ENCODE data around the gene EPOP.

EPOP gene

GRCh38 chr17:38672788-38673706, 1.7 kb downstream of the EPOP start:
- peak overlapping the region; percentile 96 to 100 (median 100) for H3K4me2 ChIP-seq
- H4K20me1 ChIP-seq = peaks cover 0 to 60% (median 46%) of the 10 kb centered on the region in 11 experiments; a peak in 20 of 22 replicates
- peak overlapping the region; percentile 65 to 84 (median 78) for H3K4me3 ChIP-seq

GRCh38 chr17:38671939-38672720, 2.6 kb downstream of the EPOP start:
- no peak overlapping the region for H3K27ac ChIP-seq
- no peaks in the 10 kb centered on the region for H3K36me3 ChIP-seq
- peaks cover 0 to 63% (median 47%) of the 10 kb centered on the region in 11 experiments; a peak in 20 of 22 replicates for H4K20me1 ChIP-seq
- H3K4me1 ChIP-seq = peaks cover 32 to 49% (median 42%) of the 10 kb centered on the region in 10 experiments
- H3K9ac ChIP-seq = no peak overlapping the region; a peak in 1 of 22 replicates
- H3K4me2 ChIP-seq = peak overlapping the region; percentile 25 to 100 (median 98); a peak in 21 of 22 replicates
- no peak for TF ChIP-seq Cebpa-rat (IDR thresholded peaks at IDR 0.05)
- H3K4me3 ChIP-seq = peak overlapping the region in 3 of 10 experiments; percentile 19 to 75 (median 35); a peak in 2 of 20 replicates
- peaks cover 68 to 73% (median 72%) of the 10 kb centered on the region in 11 experiments for H3K27me3 ChIP-seq
- no peaks in the 10 kb centered on the region for H3K9me3 ChIP-seq (replicated peaks in 1 of 11)

More at GRCh38 chr17:38672788-38673706, 1.7 kb downstream of the EPOP start:
- Histone ChIP-seq H3K27me3 (peaks cover 65 to 68% (median 67%) of the 10 kb centered on the region in 11 experiments), H3K27ac (peak overlapping the region in 2 of 11 experiments; percentile 77 to 85; a peak in 2 of 22 replicates), H3K4me1 (peaks cover 34 to 57% (median 51%) of the 10 kb centered on the region in 10 experiments), H3K36me3 (no peaks in the 10 kb centered on the region), H3K9ac (peak overlapping the region; percentile 79 to 92 (median 85); a peak in 21 of 22 replicates), H3K9me3 (replicated peaks in 1 of 11) (no peaks in the 10 kb centered on the region)
- TF ChIP-seq Cebpa-rat (IDR thresholded peaks at IDR 0.05) = no peak

- Histone ChIP-seq H3K9ac (no peak overlapping the region), H3K27me3 (peaks cover 66 to 70% (median 70%) of the 10 kb centered on the region in 11 experiments), H3K4me3 (no peak overlapping the region), H3K9me3 (replicated peaks in 1 of 11) (no peaks in the 10 kb centered on the region), H3K4me2 (no peak overlapping the region), H4K20me1 (peaks cover 0 to 63% (median 47%) of the 10 kb centered on the region in 11 experiments; a peak in 20 of 22 replicates), H3K36me3 (no peaks in the 10 kb centered on the region), H3K27ac (no peak overlapping the region), H3K4me1 (peaks cover 25 to 39% (median 30%) of the 10 kb centered on the region in 10 experiments)
- TF ChIP-seq Cebpa-rat (IDR thresholded peaks at IDR 0.05) = no peak
Observed at GRCh38 chr17:38669520-38669919, 5.2 kb downstream of the EPOP start.

GRCh38 chr17:38667787-38668122, 7.0 kb downstream of the EPOP start:
- Histone ChIP-seq H3K4me3 (no peak overlapping the region), H3K4me2 (no peak overlapping the region), H3K9me3 (replicated peaks in 1 of 11) (no peaks in the 10 kb centered on the region), H4K20me1 (peaks cover 0 to 47% (median 33%) of the 10 kb centered on the region in 11 experiments; a peak in 20 of 22 replicates), H3K27me3 (peaks cover 49 to 52% (median 52%) of the 10 kb centered on the region in 11 experiments), H3K4me1 (peaks cover 12 to 26% (median 17%) of the 10 kb centered on the region in 10 experiments), H3K36me3 (no peaks in the 10 kb centered on the region), H3K27ac (no peak overlapping the region), H3K9ac (no peak overlapping the region)
- no peak for TF ChIP-seq Cebpa-rat (IDR thresholded peaks at IDR 0.05)

- no peaks in the 10 kb centered on the region for H3K36me3 ChIP-seq
- no peaks in the 10 kb centered on the region for H3K9me3 ChIP-seq (replicated peaks in 1 of 11)
- H3K4me3 ChIP-seq = no peak overlapping the region
- H3K27me3 ChIP-seq = peaks cover 44 to 47% (median 47%) of the 10 kb centered on the region in 11 experiments
- H3K4me1 ChIP-seq = peaks cover 7 to 21% (median 15%) of the 10 kb centered on the region in 10 experiments
- H4K20me1 ChIP-seq = peaks cover 0 to 42% (median 28%) of the 10 kb centered on the region in 11 experiments; a peak in 20 of 22 replicates
- H3K9ac ChIP-seq = no peak overlapping the region
- H3K4me2 ChIP-seq = no peak overlapping the region
- no peak overlapping the region for H3K27ac ChIP-seq
- TF ChIP-seq Cebpa-rat (IDR thresholded peaks at IDR 0.05) = no peak
Observed at GRCh38 chr17:38667099-38667786, 7.5 kb downstream of the EPOP start.

GRCh38 chr17:38663964-38664644, 10.7 kb downstream of the EPOP start:
- Histone ChIP-seq H3K4me2 (no peak overlapping the region), H3K4me3 (no peak overlapping the region), H3K9ac (no peak overlapping the region), H3K4me1 (peaks cover 0 to 21% (median 15%) of the 10 kb centered on the region in 10 experiments; a peak in 17 of 20 replicates), H3K9me3 (replicated peaks in 1 of 11) (no peaks in the 10 kb centered on the region), H3K27me3 (peaks cover 14 to 16% (median 16%) of the 10 kb centered on the region in 11 experiments), H3K36me3 (no peaks in the 10 kb centered on the region), H3K27ac (no peak overlapping the region), H4K20me1 (peaks cover 0 to 14% (median 3%) of the 10 kb centered on the region in 11 experiments; a peak in 8 of 22 replicates)
- no peak for TF ChIP-seq Cebpa-rat (IDR thresholded peaks at IDR 0.05)

GRCh38 chr17:38663125-38663751, 11.5 kb downstream of the EPOP start:
- no peak overlapping the region for H3K4me3 ChIP-seq
- H4K20me1 ChIP-seq = peaks cover 0 to 6% (median 0%) of the 10 kb centered on the region in 11 experiments; a peak in 2 of 22 replicates

More at GRCh38 chr17:38663125-38663751, 11.5 kb downstream of the EPOP start:
- Histone ChIP-seq H3K27ac (no peak overlapping the region), H3K27me3 (peaks cover 5 to 7% (median 7%) of the 10 kb centered on the region in 11 experiments), H3K9me3 (replicated peaks in 1 of 11) (no peaks in the 10 kb centered on the region), H3K9ac (no peak overlapping the region), H3K36me3 (no peaks in the 10 kb centered on the region), H3K4me1 (peaks cover 8 to 30% (median 24%) of the 10 kb centered on the region in 10 experiments), H3K4me2 (no peak overlapping the region)
- no peak for TF ChIP-seq Cebpa-rat (IDR thresholded peaks at IDR 0.05)

All from BLaER1 treated with 17β-estradiol and CSF1 and Interleukin-3, amounts not matched to agents 10 nM and 100 nM (cell line).